Liver (tissue), 9 donors: Measurements from ENCODE around the gene MPP3. TPM values are rescaled to one million over a fixed set of nuclear protein-coding genes. Genes with fewer than 3 reads are reported as not detected.

Source experiments
- DNase-seq: peaks from one replicate; pipeline ENCODE4 v3.0.0-alpha.2; 2017; ENCODE audit warnings: low spot score
- H3K27ac ChIP-seq, 2 donors: one replicate each; pipeline ENCODE4 v1.7.0; 2013; ENCODE audit warnings: inconsistent platforms in 2 of 2, low read length in 2 of 2, control low read depth in 1 of 2, low read depth in 1 of 2, mild to moderate bottlenecking in 1 of 2
- H3K27me3 ChIP-seq, 4 donors: one replicate each; pipeline versions ENCODE4 v1.6.1 to v1.7.0; 2013; ENCODE audit warnings: low read length in 3 of 4, inconsistent platforms in 1 of 4, mild to moderate bottlenecking in 1 of 4, moderate library complexity in 1 of 4; ENCODE audit not compliant: control insufficient read depth in 4 of 4, insufficient read depth in 4 of 4
- H3K36me3 ChIP-seq, 4 donors: one replicate each; pipeline versions ENCODE4 v1.6.1 to v1.7.0; 2013; ENCODE audit warnings: low read length in 3 of 4, mild to moderate bottlenecking in 3 of 4, low read depth in 1 of 4, moderate library complexity in 1 of 4; ENCODE audit not compliant: control insufficient read depth in 4 of 4, insufficient read depth in 3 of 4
- H3K4me1 ChIP-seq, 4 donors: one replicate each; pipeline versions ENCODE4 v1.6.1 to v1.7.0; 2013; ENCODE audit warnings: low read length in 3 of 4, mild to moderate bottlenecking in 3 of 4, moderate library complexity in 1 of 4; ENCODE audit not compliant: control insufficient read depth in 4 of 4, insufficient read depth in 4 of 4
- H3K4me3 ChIP-seq, 3 donors: one replicate each; pipeline versions ENCODE4 v1.6.1 to v1.7.0; 2013; ENCODE audit warnings: low read length in 3 of 3, control low read depth in 1 of 3, low read depth in 1 of 3, mild to moderate bottlenecking in 1 of 3
- H3K9ac ChIP-seq, 2 donors: one replicate each; pipeline ENCODE4 v1.7.0; 2013; ENCODE audit warnings: low read length in 2 of 2, mild to moderate bottlenecking in 2 of 2, moderate library complexity in 2 of 2, control low read depth in 1 of 2, low read depth in 1 of 2
- H3K9me3 ChIP-seq, 4 donors: one replicate each; pipeline versions ENCODE4 v1.6.1 to v1.7.0; 2013; ENCODE audit warnings: low read length in 3 of 4; ENCODE audit not compliant: control insufficient read depth in 4 of 4
- EGR1 ChIP-seq, 2 donors: IDR thresholded peaks; 2 replicates each; pipeline ENCODE4 v1.6.1; 2016 to 2018; ENCODE audit warnings: antibody characterized with exemption in 2 of 2, low read depth in 2 of 2
- FOXA1 ChIP-seq: IDR thresholded peaks from 2 replicates; pipeline ENCODE4 v1.6.1; 2016; ENCODE audit warnings: antibody characterized with exemption
- FOXA2 ChIP-seq: IDR thresholded peaks from 2 replicates; pipeline ENCODE4 v1.6.1; 2016; ENCODE audit warnings: antibody characterized with exemption
- GABPA ChIP-seq, 2 donors: IDR thresholded peaks in 1 of 2; conservative IDR thresholded peaks in 1 of 2; 2 replicates each; pipeline ENCODE4 v1.6.1; 2016; ENCODE audit warnings: antibody characterized with exemption in 2 of 2, mild to moderate bottlenecking in 1 of 2, moderate library complexity in 1 of 2
- HNF4A ChIP-seq, 2 donors: conservative IDR thresholded peaks; 2 replicates each; pipeline ENCODE4 v1.6.1; 2016; ENCODE audit warnings: antibody characterized with exemption in 2 of 2, mild to moderate bottlenecking in 2 of 2
- HNF4G ChIP-seq: IDR thresholded peaks from 2 replicates; pipeline ENCODE4 v1.6.1; 2016; ENCODE audit warnings: antibody characterized with exemption
- JUND ChIP-seq, 2 donors: IDR thresholded peaks; 2 replicates each; pipeline ENCODE4 v1.6.1; 2016; ENCODE audit warnings: antibody characterized with exemption in 2 of 2
- NR2F2 ChIP-seq: IDR thresholded peaks from 2 replicates; pipeline ENCODE4 v1.6.1; 2016; ENCODE audit warnings: antibody characterized with exemption
- RAD21 ChIP-seq, 2 donors: IDR thresholded peaks; 2 replicates each; pipeline ENCODE4 v1.6.1; 2016; ENCODE audit warnings: antibody characterized with exemption in 2 of 2, mild to moderate bottlenecking in 2 of 2
- RXRA ChIP-seq, 2 donors: IDR thresholded peaks; 2 replicates each; pipeline ENCODE4 v1.6.1; 2017 to 2018; ENCODE audit warnings: antibody characterized with exemption in 2 of 2, mild to moderate bottlenecking in 1 of 2
- SP1 ChIP-seq: IDR thresholded peaks from 2 replicates; pipeline ENCODE4 v1.6.1; 2018; ENCODE audit warnings: antibody characterized with exemption, mild to moderate bottlenecking
- TAF1 ChIP-seq: conservative IDR thresholded peaks from 2 replicates; pipeline ENCODE4 v1.6.1; 2016; ENCODE audit warnings: antibody characterized with exemption, mild to moderate bottlenecking
- YY1 ChIP-seq: IDR thresholded peaks from 2 replicates; pipeline ENCODE4 v1.6.1; 2016; ENCODE audit warnings: antibody characterized with exemption, mild to moderate bottlenecking
- WGBS: extraction: QIAGEN DNeasy Blood & Tissue Kit; methylation state at CpG from one replicate; pipeline ENCODE4 v1.1.7; 2013; 5-methylcytosine and 5-hydroxymethylcytosine counted together
- polyA plus RNA-seq, 2 donors: library from polyadenylated mRNA; stranded (reverse) in 1 of 2; unstranded in 1 of 2; fragments of 200-250 nt in 1 of 2; fragments of >200 nt in 1 of 2; fragmentation: Nextera tagmentation in 1 of 2; extraction: Ambion mirVana in 1 of 2; gene quantifications; one replicate each; pipeline versions ENCODE4 v1.2.1 to v1.2.3, GENCODE V29; 2013 to 2015
- total RNA-seq, 2 donors: library from RNA; depleted of rRNA; stranded (reverse); fragments of >200 nt; gene quantifications; one replicate each; pipeline ENCODE4 v1.2.3, GENCODE V29; 2014
- TF ChIP-seq, protein P1 (sequence below): IDR thresholded peaks from 2 replicates; pipeline ENCODE4 v1.6.1; 2016; ENCODE audit warnings: antibody characterized with exemption
- TF ChIP-seq, protein P2 (sequence below): IDR thresholded peaks from 2 replicates; pipeline ENCODE4 v1.6.1; 2016; ENCODE audit warnings: antibody characterized with exemption
- TF ChIP-seq, protein P3 (sequence below): fragments of 150-350 bp; IDR thresholded peaks from 2 replicates; pipeline ENCODE4 v1.5.1; 2017; ENCODE audit warnings: improper control_type of control experiment, low read depth, low read length; ENCODE audit not compliant: missing input control
- TF ChIP-seq, protein P4 (sequence below): IDR thresholded peaks from 2 replicates; pipeline ENCODE4 v1.6.1; 2016; ENCODE audit warnings: antibody characterized with exemption
- TF ChIP-seq, protein P5 (sequence below): IDR thresholded peaks from 2 replicates; pipeline ENCODE4 v1.6.1; 2016; ENCODE audit warnings: antibody characterized with exemption, mild to moderate bottlenecking
- donor health status: healthy.
- donor health status: healthy.
- donor health status: healthy.
- donor health status: healthy.
- donor health status: healthy.

The MPP3 gene
- total and polyA plus RNA-seq, 4 donors: 0.23 to 1.3 (median 0.72) TPM

DNA sequence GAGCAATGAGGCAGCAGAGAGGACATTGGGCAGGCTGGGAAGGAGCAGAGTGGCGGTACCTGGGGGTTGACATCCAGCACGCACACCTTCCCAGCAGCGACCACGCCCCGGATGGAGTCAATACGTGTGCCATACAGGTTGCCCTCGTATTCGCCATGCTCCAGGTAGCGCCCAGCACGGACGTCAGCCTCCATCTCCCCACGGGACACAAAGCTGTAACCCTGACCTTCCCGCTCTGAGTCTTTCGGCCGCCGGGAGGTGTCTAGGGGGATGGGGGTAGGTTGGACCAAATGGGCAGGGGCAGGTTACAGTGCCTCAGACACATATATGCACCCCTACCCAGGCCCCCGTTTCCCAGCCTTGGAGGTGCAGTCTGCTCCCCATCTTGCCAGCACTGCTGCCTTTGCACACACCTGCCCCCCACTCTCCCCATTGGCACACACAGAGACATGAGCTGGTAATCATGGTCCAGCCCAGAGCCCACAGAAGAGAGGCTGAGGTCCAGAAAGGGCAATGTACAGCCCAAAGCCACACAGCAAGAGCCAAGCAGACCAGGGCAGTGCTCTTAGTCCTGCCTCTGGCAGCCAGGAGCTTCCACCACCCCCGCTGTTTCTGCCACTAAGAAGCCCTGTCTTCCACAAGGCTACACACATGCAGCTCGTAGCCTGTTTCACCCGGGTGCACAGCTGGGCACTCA is 46.9 kb upstream of the MPP3 start:
- no peaks in the 10 kb centered on the region for H3K4me1 ChIP-seq
- H3K27ac ChIP-seq: no peak overlapping the region
- WGBS: 83% methylated on average over 20 of the region's 20 CpGs
- H3K4me3 ChIP-seq: no peak overlapping the region
- no peak for DNase-seq
- no peaks in the 10 kb centered on the region for H3K27me3 ChIP-seq
- TF ChIP-seq NR2F2: no peak
- TF ChIP-seq TAF1: no peak
- TF ChIP-seq RAD21 (IDR thresholded peaks at IDR 0.05): no peak
- TF ChIP-seq, protein P1, sequence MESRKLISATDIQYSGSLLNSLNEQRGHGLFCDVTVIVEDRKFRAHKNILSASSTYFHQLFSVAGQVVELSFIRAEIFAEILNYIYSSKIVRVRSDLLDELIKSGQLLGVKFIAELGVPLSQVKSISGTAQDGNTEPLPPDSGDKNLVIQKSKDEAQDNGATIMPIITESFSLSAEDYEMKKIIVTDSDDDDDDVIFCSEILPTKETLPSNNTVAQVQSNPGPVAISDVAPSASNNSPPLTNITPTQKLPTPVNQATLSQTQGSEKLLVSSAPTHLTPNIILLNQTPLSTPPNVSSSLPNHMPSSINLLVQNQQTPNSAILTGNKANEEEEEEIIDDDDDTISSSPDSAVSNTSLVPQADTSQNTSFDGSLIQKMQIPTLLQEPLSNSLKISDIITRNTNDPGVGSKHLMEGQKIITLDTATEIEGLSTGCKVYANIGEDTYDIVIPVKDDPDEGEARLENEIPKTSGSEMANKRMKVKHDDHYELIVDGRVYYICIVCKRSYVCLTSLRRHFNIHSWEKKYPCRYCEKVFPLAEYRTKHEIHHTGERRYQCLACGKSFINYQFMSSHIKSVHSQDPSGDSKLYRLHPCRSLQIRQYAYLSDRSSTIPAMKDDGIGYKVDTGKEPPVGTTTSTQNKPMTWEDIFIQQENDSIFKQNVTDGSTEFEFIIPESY: no peak
- TF ChIP-seq GABPA (IDR thresholded peaks at IDR 0.05 in 1 of 2, conservative IDR thresholded peaks at IDR 0.05 in 1 of 2): no peak
- no peak for TF ChIP-seq JUND (IDR thresholded peaks at IDR 0.05)
- no peak for TF ChIP-seq HNF4A (conservative IDR thresholded peaks at IDR 0.05)
- TF ChIP-seq, protein P2, sequence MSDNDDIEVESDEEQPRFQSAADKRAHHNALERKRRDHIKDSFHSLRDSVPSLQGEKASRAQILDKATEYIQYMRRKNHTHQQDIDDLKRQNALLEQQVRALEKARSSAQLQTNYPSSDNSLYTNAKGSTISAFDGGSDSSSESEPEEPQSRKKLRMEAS: no peak
- no peak for TF ChIP-seq YY1
- TF ChIP-seq HNF4G: no peak
- TF ChIP-seq SP1: no peak
- no peak for TF ChIP-seq RXRA (IDR thresholded peaks at IDR 0.05)
- TF ChIP-seq, protein P3, sequence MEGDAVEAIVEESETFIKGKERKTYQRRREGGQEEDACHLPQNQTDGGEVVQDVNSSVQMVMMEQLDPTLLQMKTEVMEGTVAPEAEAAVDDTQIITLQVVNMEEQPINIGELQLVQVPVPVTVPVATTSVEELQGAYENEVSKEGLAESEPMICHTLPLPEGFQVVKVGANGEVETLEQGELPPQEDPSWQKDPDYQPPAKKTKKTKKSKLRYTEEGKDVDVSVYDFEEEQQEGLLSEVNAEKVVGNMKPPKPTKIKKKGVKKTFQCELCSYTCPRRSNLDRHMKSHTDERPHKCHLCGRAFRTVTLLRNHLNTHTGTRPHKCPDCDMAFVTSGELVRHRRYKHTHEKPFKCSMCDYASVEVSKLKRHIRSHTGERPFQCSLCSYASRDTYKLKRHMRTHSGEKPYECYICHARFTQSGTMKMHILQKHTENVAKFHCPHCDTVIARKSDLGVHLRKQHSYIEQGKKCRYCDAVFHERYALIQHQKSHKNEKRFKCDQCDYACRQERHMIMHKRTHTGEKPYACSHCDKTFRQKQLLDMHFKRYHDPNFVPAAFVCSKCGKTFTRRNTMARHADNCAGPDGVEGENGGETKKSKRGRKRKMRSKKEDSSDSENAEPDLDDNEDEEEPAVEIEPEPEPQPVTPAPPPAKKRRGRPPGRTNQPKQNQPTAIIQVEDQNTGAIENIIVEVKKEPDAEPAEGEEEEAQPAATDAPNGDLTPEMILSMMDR: no peak
- TF ChIP-seq, protein P4, sequence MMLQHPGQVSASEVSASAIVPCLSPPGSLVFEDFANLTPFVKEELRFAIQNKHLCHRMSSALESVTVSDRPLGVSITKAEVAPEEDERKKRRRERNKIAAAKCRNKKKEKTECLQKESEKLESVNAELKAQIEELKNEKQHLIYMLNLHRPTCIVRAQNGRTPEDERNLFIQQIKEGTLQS: no peak
- TF ChIP-seq, protein P5, sequence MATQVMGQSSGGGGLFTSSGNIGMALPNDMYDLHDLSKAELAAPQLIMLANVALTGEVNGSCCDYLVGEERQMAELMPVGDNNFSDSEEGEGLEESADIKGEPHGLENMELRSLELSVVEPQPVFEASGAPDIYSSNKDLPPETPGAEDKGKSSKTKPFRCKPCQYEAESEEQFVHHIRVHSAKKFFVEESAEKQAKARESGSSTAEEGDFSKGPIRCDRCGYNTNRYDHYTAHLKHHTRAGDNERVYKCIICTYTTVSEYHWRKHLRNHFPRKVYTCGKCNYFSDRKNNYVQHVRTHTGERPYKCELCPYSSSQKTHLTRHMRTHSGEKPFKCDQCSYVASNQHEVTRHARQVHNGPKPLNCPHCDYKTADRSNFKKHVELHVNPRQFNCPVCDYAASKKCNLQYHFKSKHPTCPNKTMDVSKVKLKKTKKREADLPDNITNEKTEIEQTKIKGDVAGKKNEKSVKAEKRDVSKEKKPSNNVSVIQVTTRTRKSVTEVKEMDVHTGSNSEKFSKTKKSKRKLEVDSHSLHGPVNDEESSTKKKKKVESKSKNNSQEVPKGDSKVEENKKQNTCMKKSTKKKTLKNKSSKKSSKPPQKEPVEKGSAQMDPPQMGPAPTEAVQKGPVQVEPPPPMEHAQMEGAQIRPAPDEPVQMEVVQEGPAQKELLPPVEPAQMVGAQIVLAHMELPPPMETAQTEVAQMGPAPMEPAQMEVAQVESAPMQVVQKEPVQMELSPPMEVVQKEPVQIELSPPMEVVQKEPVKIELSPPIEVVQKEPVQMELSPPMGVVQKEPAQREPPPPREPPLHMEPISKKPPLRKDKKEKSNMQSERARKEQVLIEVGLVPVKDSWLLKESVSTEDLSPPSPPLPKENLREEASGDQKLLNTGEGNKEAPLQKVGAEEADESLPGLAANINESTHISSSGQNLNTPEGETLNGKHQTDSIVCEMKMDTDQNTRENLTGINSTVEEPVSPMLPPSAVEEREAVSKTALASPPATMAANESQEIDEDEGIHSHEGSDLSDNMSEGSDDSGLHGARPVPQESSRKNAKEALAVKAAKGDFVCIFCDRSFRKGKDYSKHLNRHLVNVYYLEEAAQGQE: no peak
- no peak for TF ChIP-seq EGR1 (IDR thresholded peaks at IDR 0.05; ENCODE audit: low read depth in 2 of 2)
- TF ChIP-seq FOXA1: no peak
- no peak for TF ChIP-seq FOXA2
- H3K36me3 ChIP-seq: no peaks in the 10 kb centered on the region
- no peak overlapping the region for H3K9ac ChIP-seq
- no peaks in the 10 kb centered on the region for H3K9me3 ChIP-seq
